Left hindlimb (tissue), 1 donor: Measurements from ENCODE around the gene IL17A.

Source experiments
- DNase-seq: peaks from one replicate; pipeline ENCODE4 v3.0.0-alpha.2; 2018

Gene IL17A

GRCh38 chr6:52217761-52218160 is 31.6 kb downstream of the IL17A start:
- no peak for DNase-seq

GRCh38 chr6:52221302-52221701 is 35.1 kb downstream of the IL17A start:
- no peak for DNase-seq

GRCh38 chr6:52227495-52227894 is 41.3 kb downstream of the IL17A start:
- no peak for DNase-seq

- DNase-seq: no peak
These were observed 44.5 kb downstream of the IL17A start for GRCh38 chr6:52230685-52231084.

GRCh38 chr6:52231406-52232127 is 45.4 kb downstream of the IL17A start:
- no peak for DNase-seq

GRCh38 chr6:52233005-52233404 is 46.8 kb downstream of the IL17A start:
- DNase-seq: no peak

- DNase-seq: peak; percentile 56
These were observed 48.0 kb downstream of the IL17A start for GRCh38 chr6:52233975-52234823.
